ENCODE data around the gene TMEM269. TPM values are rescaled to one million over a fixed set of nuclear protein-coding genes. Genes with fewer than 3 reads are reported as not detected.

TMEM269 gene
- total and polyA plus RNA-seq, 9 of the 15 experiments (the other 6 are each of a cell fraction or from before 2014, with no cell fraction given), result 0.09 to 0.49 (median 0.21) TPM

- TF ChIP-seq RERE (CRISPR knock-in tag; IDR thresholded peaks at IDR 0.05; ENCODE audit: borderline replicate concordance) (no peak), PTBP1 (IDR thresholded peaks at IDR 0.05; ENCODE audit: low read depth, low read length) (no peak), CHD2 (IDR thresholded peaks at IDR 0.05; ENCODE audit: low read depth, low read length) (no peak)
These were observed 33.2 kb downstream of the TMEM269 start (continued) for GRCh38 chr1:42817976-42818375.

GRCh38 chr1:42820813-42821212 lies 36.0 kb downstream of the TMEM269 start:
- Histone ChIP-seq H3K9ac (ENCODE audit: insufficient read depth in 1 of 2, low read depth in 2 of 2, low read length in 2 of 2) (peak overlapping the region in 1 of 2 experiments; percentile 0; a peak in 2 of 4 replicates), H3K4me2 (ENCODE audit: insufficient read depth, low read length) (no peak overlapping the region; the same call in 1 of the 2 replicates), H3K27ac (ENCODE audit: extremely low read depth, low read depth, low read length) (peak overlapping the region; percentile 19; the same call in 2 of the 3 replicates), H3K27me3 (ENCODE audit: control insufficient read depth in 2 of 2, insufficient read depth in 2 of 2, low read length in 2 of 2) (no peaks in the 10 kb centered on the region), H3K4me3 (no peak overlapping the region), H4K20me1 (replicated peaks; ENCODE audit: control insufficient read depth, insufficient read depth, low read length) (no peaks in the 10 kb centered on the region), H3K79me2 (ENCODE audit: control insufficient read depth, insufficient read depth, low read length) (peaks cover 42% of the 10 kb centered on the region), H3K4me1 (replicated peaks in 1 of 2; ENCODE audit: control insufficient read depth in 2 of 2, insufficient read depth in 2 of 2, low read length in 2 of 2) (peaks cover 28 to 68% of the 10 kb centered on the region in 2 experiments), H3K9me3 (replicated peaks; ENCODE audit: control insufficient read depth, insufficient read depth, low read depth, low read length) (no peaks in the 10 kb centered on the region), H3K36me3 (ENCODE audit: control insufficient read depth, insufficient read depth, low read length) (peaks cover 3% of the 10 kb centered on the region; the same call in 1 of the 3 replicates), H3K9me1 (ENCODE audit: control insufficient read depth, insufficient read depth, low read length) (no peaks in the 10 kb centered on the region), H2AFZ (ENCODE audit: low read depth, low read length) (peak overlapping the region; percentile 3; the same call in 1 of the 2 replicates)
- WGBS (ENCODE audit: insufficient coverage, low coverage, missing lambda C conversion rate), result 17% methylated on average over 1 of the region's 1 CpG
- BruUV-seq (replicated peaks), result no TSS peak
- CTCF ChIA-PET (ENCODE audit: low intra/inter-chr PET ratio), result no interaction called here
- POLR2A ChIA-PET, result interaction anchor here (0.6 to 8.7 kb wide), 12 partner anchors 8 to 240 kb away, joined by 3 to 76 read pairs (median 4); partner anchors contain the start of gene ZNF691
- in situ Hi-C loops (cut with MboI), result no loop called here
- no peak for ATAC-seq
- no peak for FAIRE-seq
- intact Hi-C loops (cut with micrococcal nuclease), result loop anchor here (5.0 kb wide), 1 partner anchor 141 kb away; no protein-coding TSS in a partner anchor
- peak in 1 of 4 experiments; percentile 55 for DNase-seq (ENCODE audit: extremely low read depth in 1 of 4, low spot score in 3 of 4)
- TF ChIP-seq CTBP1 (IDR thresholded peaks at IDR 0.05; ENCODE audit: borderline replicate concordance), result peak; percentile 36; the same call in 1 of the 2 replicates
- peak; percentile 19; the same call in 1 of the 2 replicates for TF ChIP-seq ATF7 (IDR thresholded peaks at IDR 0.05)
- TF ChIP-seq GABPB1 (CRISPR knock-in tag; IDR thresholded peaks at IDR 0.05), result no peak
- no peak for TF ChIP-seq JUND (IDR thresholded peaks at IDR 0.05; ENCODE audit: borderline replicate concordance, low read depth, low read length)
- peak; percentile 38; the same call in 1 of the 3 replicates for TF ChIP-seq JUND (tag; IDR thresholded peaks at IDR 0.05; ENCODE audit: borderline replicate concordance, low read depth, low read length)
- TF ChIP-seq SUPT5H (IDR thresholded peaks at IDR 0.05), result no peak
- no peak for TF ChIP-seq NR2C2 (CRISPR knock-in tag; IDR thresholded peaks at IDR 0.05)
- TF ChIP-seq NR2C2 (tag; IDR thresholded peaks at IDR 0.05), result peak; percentile 38
- peak; percentile 16; the same call in 1 of the 2 replicates for TF ChIP-seq SMARCA4 (IDR thresholded peaks at IDR 0.05)
- TF ChIP-seq NCOA4 (IDR thresholded peaks at IDR 0.05; ENCODE audit: partially characterized antibody), result no peak
- TF ChIP-seq GTF2E2 (tag; IDR thresholded peaks at IDR 0.05), result no peak
- no peak for TF ChIP-seq ATF3 (IDR thresholded peaks at IDR 0.05)
- 0 out of 2 replicates have a peak, but pooled peaks have one; percentile 20 for TF ChIP-seq ATF3 (CRISPR knock-in tag; conservative IDR thresholded peaks at IDR 0.05)
- no peak for TF ChIP-seq CCAR2 (IDR thresholded peaks at IDR 0.05; ENCODE audit: low read depth, low read length)
